Smooth muscle cell (in vitro differentiated cells): ENCODE results near the gene JKAMP. TPM values are rescaled to one million over a fixed set of nuclear protein-coding genes. Genes with fewer than 3 reads are reported as not detected.
"Not testable (repeated sequence)": the region's sequence is repeated elsewhere in the genome, so short reads cannot be mapped to it uniquely, and the experiment has no call there.

Experiments
- DNase-seq: peaks from one replicate; lab custom pipeline; 2025; ENCODE audit not compliant: unreplicated experiment; lab: John Stamatoyannopoulos, UW
- H2AFZ ChIP-seq: fragments of 200-600 bp; sonication (generic); 2 replicates; pipeline ENCODE4 v1.6.0; 2016; ENCODE audit warnings: antibody characterized with exemption, low read depth, mild to moderate bottlenecking
- H3F3A ChIP-seq: fragments of 200-600 bp; sonication (generic); 2 replicates; pipeline ENCODE4 v1.6.0; 2017; ENCODE audit warnings: antibody characterized with exemption, low read depth
- H3K27ac ChIP-seq: fragments of 200-600 bp; sonication (generic); 2 replicates; pipeline ENCODE4 v1.5.1; 2016; ENCODE audit warnings: low read depth, mild to moderate bottlenecking
- H3K27me3 ChIP-seq: fragments of 200-600 bp; sonication (generic); 2 replicates; pipeline ENCODE4 v1.6.1; 2016; ENCODE audit warnings: low read depth, mild to moderate bottlenecking
- H3K36me3 ChIP-seq: fragments of 200-600 bp; sonication (generic); 2 replicates; pipeline ENCODE4 v1.5.1; 2016; ENCODE audit warnings: low read depth
- H3K4me1 ChIP-seq: fragments of 200-600 bp; sonication (generic); 2 replicates; pipeline ENCODE4 v1.5.1; 2016; ENCODE audit warnings: low read depth
- H3K4me2 ChIP-seq: fragments of 200-600 bp; sonication (generic); 2 replicates; pipeline ENCODE4 v1.6.0; 2016; ENCODE audit warnings: mild to moderate bottlenecking
- H3K4me3 ChIP-seq: fragments of 200-600 bp; sonication (generic); 2 replicates; pipeline ENCODE4 v1.5.1; 2016; ENCODE audit warnings: mild to moderate bottlenecking
- H3K79me2 ChIP-seq: fragments of 200-600 bp; sonication (generic); 2 replicates; pipeline ENCODE4 v1.6.0; 2016; ENCODE audit warnings: low read depth, mild to moderate bottlenecking
- H3K9ac ChIP-seq: fragments of 200-600 bp; sonication (generic); 2 replicates; pipeline ENCODE4 v1.6.0; 2016; ENCODE audit warnings: low read depth
- H3K9me3 ChIP-seq: fragments of 200-600 bp; sonication (generic); replicated peaks from 2 replicates; pipeline ENCODE4 v1.5.1; 2016; ENCODE audit warnings: low read depth
- H4K20me1 ChIP-seq: fragments of 200-600 bp; sonication (generic); 2 replicates; pipeline ENCODE4 v1.6.0; 2016; ENCODE audit warnings: low read depth
- CTCF ChIP-seq: fragments of 200-600 bp; sonication (generic); IDR thresholded peaks from 2 replicates; pipeline ENCODE4 v1.5.1; 2017; ENCODE audit warnings: borderline replicate concordance, mild to moderate bottlenecking, antibody characterized with exemption; ENCODE audit not compliant: insufficient read depth, poor library complexity, severe bottlenecking
- WGBS: methylation state at CpG from one replicate; pipeline ENCODE4 v1.1.7; 2016; ENCODE audit warnings: low lambda C conversion rate; 5-methylcytosine and 5-hydroxymethylcytosine counted together
- polyA plus RNA-seq: library from polyadenylated mRNA; unstranded; fragments of >200 nt; fragmentation: Nextera tagmentation; extraction: Ambion mirVana; gene quantifications from 2 replicates; pipeline ENCODE4 v1.2.1, GENCODE V29; 2016
- total RNA-seq: library from RNA; depleted of rRNA; stranded (reverse); fragments of >200 nt; gene quantifications from 2 replicates; pipeline ENCODE4 v1.2.3, GENCODE V29; 2014

JKAMP gene
- total and polyA plus RNA-seq, 2 experiments from 2014 or later, result 81.2 to 147 TPM

GRCh38 chr14:59438195-59438647, 46.1 kb upstream of the JKAMP start:
- DNase-seq, result no peak
- H2AFZ ChIP-seq, result no peak overlapping the region
- H4K20me1 ChIP-seq, result no peaks in the 10 kb centered on the region
- no peak overlapping the region for H3K9ac ChIP-seq
- no peak overlapping the region for H3K4me3 ChIP-seq
- no peaks in the 10 kb centered on the region for H3K4me1 ChIP-seq
- H3K27ac ChIP-seq, result no peak overlapping the region
- WGBS, result 42% methylated on average over 1 of the region's 1 CpG
- no peaks in the 10 kb centered on the region for H3K27me3 ChIP-seq
- no peaks in the 10 kb centered on the region for H3F3A ChIP-seq
- no peaks in the 10 kb centered on the region for H3K79me2 ChIP-seq
- no peaks in the 10 kb centered on the region for H3K9me3 ChIP-seq
- H3K36me3 ChIP-seq, result no peaks in the 10 kb centered on the region
- H3K4me2 ChIP-seq, result peak overlapping the region; percentile 29
- TF ChIP-seq CTCF, result no peak

GRCh38 chr14:59439256-59439965, 44.9 kb upstream of the JKAMP start:
- Histone ChIP-seq H3K4me2 (peak overlapping the region; percentile 29), H3K4me1 (no peaks in the 10 kb centered on the region), H3K9me3 (no peaks in the 10 kb centered on the region), H4K20me1 (no peaks in the 10 kb centered on the region), H3F3A (no peaks in the 10 kb centered on the region), H3K36me3 (no peaks in the 10 kb centered on the region), H3K27me3 (no peaks in the 10 kb centered on the region), H2AFZ (no peak overlapping the region), H3K79me2 (no peaks in the 10 kb centered on the region), H3K9ac (no peak overlapping the region), H3K27ac (no peak overlapping the region), H3K4me3 (no peak overlapping the region)
- TF ChIP-seq CTCF, result no peak
- 49% methylated on average over 5 of the region's 5 CpGs for WGBS
- no peak for DNase-seq

GRCh38 chr14:59448673-59449072, 35.6 kb upstream of the JKAMP start:
- WGBS, result 48% methylated on average over 2 of the region's 2 CpGs
- not testable (repeated sequence) for H3K9ac ChIP-seq, H3K27me3 ChIP-seq

GRCh38 chr14:59450716-59451115, 33.6 kb upstream of the JKAMP start:
- H3K4me2 ChIP-seq, result no peak overlapping the region
- no peaks in the 10 kb centered on the region for H3K36me3 ChIP-seq
- H3K4me1 ChIP-seq, result no peaks in the 10 kb centered on the region
- H3K79me2 ChIP-seq, result no peaks in the 10 kb centered on the region
- H3K27me3 ChIP-seq, result no peaks in the 10 kb centered on the region
- H3K9me3 ChIP-seq, result no peaks in the 10 kb centered on the region
- H4K20me1 ChIP-seq, result no peaks in the 10 kb centered on the region
- WGBS, result 100% methylated on average over 3 of the region's 3 CpGs
- H3K9ac ChIP-seq, result no peak overlapping the region
- no peak overlapping the region for H3K27ac ChIP-seq
- no peak for TF ChIP-seq CTCF
- no peak overlapping the region for H2AFZ ChIP-seq
- no peaks in the 10 kb centered on the region for H3F3A ChIP-seq
- no peak overlapping the region for H3K4me3 ChIP-seq
- no peak for DNase-seq

More at GRCh38 chr14:59448673-59449072, 35.6 kb upstream of the JKAMP start:
- H2AFZ ChIP-seq, H4K20me1 ChIP-seq, H3K4me1 ChIP-seq, H3K79me2 ChIP-seq, H3K9me3 ChIP-seq, DNase-seq, H3K27ac ChIP-seq, H3K36me3 ChIP-seq, H3K4me2 ChIP-seq, H3F3A ChIP-seq, H3K4me3 ChIP-seq: not testable (repeated sequence)
